Astrocyte (in vitro differentiated cells and primary cell): ENCODE data around the gene LRCOL1. TPM values are rescaled to one million over a fixed set of nuclear protein-coding genes. Genes with fewer than 3 reads are reported as not detected.

ENCODE experiments used
- DNase-seq: peaks from one replicate; pipeline ENCODE4 v3.0.0-alpha.2; 2010; ENCODE audit warnings: low read depth
- FAIRE-seq: peaks from 2 replicates; lab custom pipeline; 2011; peaks lifted over from hg19 to GRCh38; lab: Jason Lieb, UNC
- H2AFZ ChIP-seq: 2 replicates; pipeline ENCODE4 v1.6.0; 2012; ENCODE audit warnings: low read depth, low read length, inconsistent platforms
- H3K27ac ChIP-seq: 2 replicates; pipeline ENCODE4 v1.5.1; 2011; ENCODE audit warnings: low read depth, low read length, inconsistent platforms
- H3K27me3 ChIP-seq: 2 replicates; pipeline ENCODE4 v1.6.0; 2011; ENCODE audit warnings: low read length, inconsistent platforms; ENCODE audit not compliant: insufficient read depth
- H3K36me3 ChIP-seq: 2 replicates; pipeline ENCODE4 v1.5.1; 2011; ENCODE audit warnings: low read length, inconsistent platforms; ENCODE audit not compliant: insufficient read depth
- H3K4me1 ChIP-seq: 2 replicates; pipeline ENCODE4 v1.5.1; 2011; ENCODE audit warnings: low read length, inconsistent platforms; ENCODE audit not compliant: insufficient read depth
- H3K4me2 ChIP-seq: 2 replicates; pipeline ENCODE4 v1.6.0; 2012; ENCODE audit warnings: low read length, inconsistent platforms
- H3K4me3 ChIP-seq: 2 replicates; pipeline ENCODE4 v1.5.1; 2011; ENCODE audit warnings: low read depth, mild to moderate bottlenecking, low read length, inconsistent platforms; ENCODE audit not compliant: insufficient read depth
- H3K79me2 ChIP-seq: 2 replicates; pipeline ENCODE4 v1.6.0; 2012; ENCODE audit warnings: mild to moderate bottlenecking, low read length, inconsistent platforms; ENCODE audit not compliant: insufficient read depth
- H3K9ac ChIP-seq: 2 replicates; pipeline ENCODE4 v1.6.0; 2012; ENCODE audit warnings: mild to moderate bottlenecking, low read length, inconsistent platforms
- H3K9me3 ChIP-seq: 2 replicates; pipeline ENCODE4 v1.5.1; 2012; ENCODE audit warnings: low read depth, mild to moderate bottlenecking, low read length, inconsistent platforms; ENCODE audit not compliant: insufficient read depth
- H4K20me1 ChIP-seq: 2 replicates; pipeline ENCODE4 v1.6.0; 2012; ENCODE audit warnings: low read length, inconsistent platforms; ENCODE audit not compliant: insufficient read depth
- H3K27ac Mint-ChIP-seq: one replicate; pipeline ENCODE4 v1.8.0; 2021; ENCODE audit warnings: mild to moderate bottlenecking, mixed read lengths; ENCODE audit not compliant: unreplicated experiment
- H3K27me3 Mint-ChIP-seq: one replicate; pipeline ENCODE4 v1.8.0; 2021; ENCODE audit warnings: low read depth, mixed read lengths; ENCODE audit not compliant: unreplicated experiment
- H3K36me3 Mint-ChIP-seq: one replicate; pipeline ENCODE4 v1.8.0; 2021; ENCODE audit warnings: low read depth, mixed read lengths; ENCODE audit not compliant: unreplicated experiment
- H3K4me1 Mint-ChIP-seq: one replicate; pipeline ENCODE4 v1.8.0; 2021; ENCODE audit warnings: low read depth, mixed read lengths; ENCODE audit not compliant: unreplicated experiment
- H3K4me3 Mint-ChIP-seq: one replicate; pipeline ENCODE4 v1.8.0; 2021; ENCODE audit warnings: mild to moderate bottlenecking, moderate library complexity, mixed read lengths; ENCODE audit not compliant: unreplicated experiment
- H3K9me3 Mint-ChIP-seq: one replicate; pipeline ENCODE4 v1.8.0; 2021; ENCODE audit warnings: mild to moderate bottlenecking, mixed read lengths; ENCODE audit not compliant: unreplicated experiment
- EZH2 ChIP-seq: IDR thresholded peaks from 2 replicates; pipeline ENCODE4 v1.6.1; 2012; ENCODE audit warnings: mild to moderate bottlenecking, low read length, inconsistent platforms; ENCODE audit not compliant: insufficient read depth
- total RNA-seq: library from RNA; stranded (reverse); gene quantifications from 2 replicates; pipeline ENCODE4 v1.2.1, GENCODE V29; 2021
- TF ChIP-seq, protein P1 (sequence below): IDR thresholded peaks from 2 replicates; pipeline ENCODE4 v1.5.1; 2011; ENCODE audit warnings: low read depth, mild to moderate bottlenecking, inconsistent platforms, low read length, moderate library complexity; ENCODE audit not compliant: insufficient read depth

Gene LRCOL1
- total RNA-seq, 1 donor from 2014 or later = not detected

DNA sequence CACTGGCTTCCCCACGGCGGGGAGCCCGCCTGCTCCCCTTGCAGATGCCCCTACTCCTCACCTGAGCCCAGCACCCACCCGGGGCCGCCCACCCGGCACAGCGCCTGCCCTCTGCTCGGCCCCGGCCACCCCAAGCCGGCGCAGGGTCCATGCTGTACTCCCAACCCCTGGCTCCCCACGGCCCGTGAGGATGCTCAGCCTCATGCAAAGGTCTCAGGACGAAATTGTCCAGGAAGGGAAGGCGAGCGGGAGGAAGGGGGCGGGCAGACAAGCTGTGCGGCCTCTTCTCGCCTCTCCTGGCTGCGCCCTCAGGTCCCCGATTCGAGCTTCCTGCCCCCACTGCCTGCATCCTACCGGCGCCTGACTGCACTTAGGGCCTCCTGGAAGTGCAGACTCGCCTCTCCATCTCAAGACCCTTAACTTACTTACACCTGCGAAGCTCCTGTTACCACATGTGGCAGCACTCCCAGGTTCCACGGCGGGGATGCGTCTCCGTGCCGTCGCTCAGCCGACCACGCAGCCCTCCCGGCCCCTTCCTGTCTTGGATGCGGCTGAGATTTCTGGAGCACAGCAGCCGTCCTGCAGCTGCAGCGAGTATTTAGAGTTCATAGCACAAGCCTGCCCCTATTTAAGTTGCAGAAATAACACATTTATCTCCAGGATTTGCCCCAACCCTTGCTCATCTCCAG lies 18.0 kb downstream of the LRCOL1 start:
- Histone ChIP-seq H3K36me3 (no peaks in the 10 kb centered on the region), H3K4me3 (no peak overlapping the region), H3K4me1 (peaks cover 2% of the 10 kb centered on the region), H3K79me2 (no peaks in the 10 kb centered on the region), H3K9ac (no peak overlapping the region), H4K20me1 (no peaks in the 10 kb centered on the region), H3K9me3 (peaks cover 6% of the 10 kb centered on the region), H3K27ac (no peak overlapping the region), H2AFZ (no peak overlapping the region), H3K27me3 (no peaks in the 10 kb centered on the region), H3K4me2 (no peak overlapping the region)
- TF ChIP-seq, protein P1, sequence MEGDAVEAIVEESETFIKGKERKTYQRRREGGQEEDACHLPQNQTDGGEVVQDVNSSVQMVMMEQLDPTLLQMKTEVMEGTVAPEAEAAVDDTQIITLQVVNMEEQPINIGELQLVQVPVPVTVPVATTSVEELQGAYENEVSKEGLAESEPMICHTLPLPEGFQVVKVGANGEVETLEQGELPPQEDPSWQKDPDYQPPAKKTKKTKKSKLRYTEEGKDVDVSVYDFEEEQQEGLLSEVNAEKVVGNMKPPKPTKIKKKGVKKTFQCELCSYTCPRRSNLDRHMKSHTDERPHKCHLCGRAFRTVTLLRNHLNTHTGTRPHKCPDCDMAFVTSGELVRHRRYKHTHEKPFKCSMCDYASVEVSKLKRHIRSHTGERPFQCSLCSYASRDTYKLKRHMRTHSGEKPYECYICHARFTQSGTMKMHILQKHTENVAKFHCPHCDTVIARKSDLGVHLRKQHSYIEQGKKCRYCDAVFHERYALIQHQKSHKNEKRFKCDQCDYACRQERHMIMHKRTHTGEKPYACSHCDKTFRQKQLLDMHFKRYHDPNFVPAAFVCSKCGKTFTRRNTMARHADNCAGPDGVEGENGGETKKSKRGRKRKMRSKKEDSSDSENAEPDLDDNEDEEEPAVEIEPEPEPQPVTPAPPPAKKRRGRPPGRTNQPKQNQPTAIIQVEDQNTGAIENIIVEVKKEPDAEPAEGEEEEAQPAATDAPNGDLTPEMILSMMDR = no peak
- no peak for TF ChIP-seq EZH2
- H3K9me3 Mint-ChIP-seq = peaks cover 8% of the 10 kb centered on the region
- H3K4me1 Mint-ChIP-seq = peaks cover 3% of the 10 kb centered on the region
- no peak overlapping the region for H3K4me3 Mint-ChIP-seq
- DNase-seq = no peak
- no peak for FAIRE-seq
- H3K36me3 Mint-ChIP-seq = no peaks in the 10 kb centered on the region
- H3K27ac Mint-ChIP-seq = no peak overlapping the region
- H3K27me3 Mint-ChIP-seq = peaks cover 45% of the 10 kb centered on the region

DNA sequence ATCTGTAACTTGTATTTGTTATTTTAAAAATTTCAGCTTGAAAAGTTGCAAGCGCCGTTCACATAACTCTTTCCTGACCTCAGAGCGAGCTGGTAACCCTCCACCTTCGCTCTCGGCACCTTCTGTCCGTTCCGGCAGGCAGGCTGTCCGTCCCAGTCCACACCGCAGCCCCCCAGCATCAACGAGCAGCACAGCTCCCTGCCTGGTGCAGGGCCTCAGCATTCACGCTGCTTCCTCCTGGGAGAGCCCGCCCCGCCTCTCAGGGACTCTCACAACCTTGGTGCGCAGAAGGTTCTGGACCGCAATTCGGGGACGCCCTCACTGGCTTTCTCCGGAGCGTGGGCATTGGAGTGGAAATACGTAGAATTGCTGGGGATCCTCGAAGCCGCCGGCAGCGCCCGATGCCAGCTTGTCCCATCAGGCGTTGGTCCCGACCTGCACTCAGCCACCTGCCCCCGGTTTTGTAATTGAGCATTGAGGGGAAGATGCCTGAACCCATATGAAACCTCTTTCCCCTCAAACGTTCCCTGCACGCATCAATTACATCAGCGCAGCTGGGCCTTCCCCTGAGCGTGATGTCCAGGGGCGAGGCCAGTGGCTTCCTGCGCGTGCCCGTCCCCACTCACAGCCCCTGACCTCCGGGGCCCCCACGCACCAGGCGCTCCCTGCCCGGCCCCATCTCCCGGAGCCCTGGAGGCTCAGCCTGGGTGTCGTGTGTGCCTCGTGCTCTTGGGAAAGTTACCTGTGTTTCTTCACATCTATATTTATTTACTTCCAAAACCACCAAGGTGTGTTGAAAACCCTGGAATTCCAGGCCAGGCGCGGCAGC lies 19.1 kb downstream of the LRCOL1 start:
- Histone ChIP-seq H3K9ac (no peak overlapping the region), H3K9me3 (peaks cover 6% of the 10 kb centered on the region), H3K4me2 (no peak overlapping the region), H3K4me3 (no peak overlapping the region), H2AFZ (no peak overlapping the region), H3K27ac (no peak overlapping the region), H3K79me2 (no peaks in the 10 kb centered on the region), H3K4me1 (peaks cover 1% of the 10 kb centered on the region), H3K27me3 (no peaks in the 10 kb centered on the region), H4K20me1 (no peaks in the 10 kb centered on the region), H3K36me3 (no peaks in the 10 kb centered on the region)
- Mint-ChIP-seq H3K36me3 (no peaks in the 10 kb centered on the region), H3K4me3 (no peak overlapping the region), H3K4me1 (peaks cover 3% of the 10 kb centered on the region), H3K27me3 (peaks cover 51% of the 10 kb centered on the region), H3K27ac (no peak overlapping the region), H3K9me3 (peaks cover 8% of the 10 kb centered on the region)
- DNase-seq (no peak), FAIRE-seq (no peak)
- TF ChIP-seq, protein P1 = no peak
- no peak for TF ChIP-seq EZH2
